Breast epithelium (tissue), 4 donors: ENCODE results near the gene RC3H1. TPM values are rescaled to one million over a fixed set of nuclear protein-coding genes. Genes with fewer than 3 reads are reported as not detected.

ENCODE experiments used
- DNase-seq, 2 donors: peaks; one replicate each; pipeline ENCODE4 v3.0.0-alpha.2; 2019; ENCODE audit warnings: low spot score in 2 of 2
- H3K27ac ChIP-seq, 2 donors: fragments of 200-600 bp; sonication (generic) in 1 of 2; one replicate each; pipeline ENCODE4 v1.5.1; 2016 to 2019; ENCODE audit warnings: mild to moderate bottlenecking in 1 of 2
- H3K27me3 ChIP-seq, 2 donors: fragments of 200-600 bp; sonication (generic) in 1 of 2; one replicate each; pipeline versions ENCODE4 v1.5.1 to v1.6.0; 2017 to 2019; ENCODE audit warnings: control low read depth in 1 of 2, mild to moderate bottlenecking in 1 of 2
- H3K36me3 ChIP-seq: fragments of 200-600 bp; one replicate; pipeline ENCODE4 v1.5.1; 2019
- H3K4me1 ChIP-seq, 2 donors: fragments of 200-600 bp; sonication (generic); one replicate each; pipeline ENCODE4 v1.5.1; 2016 to 2019; ENCODE audit warnings: control low read depth in 1 of 2
- H3K4me3 ChIP-seq, 3 donors: fragments of 200-600 bp; sonication (generic); 1 replicate in 2 of 3; 2 replicates in 1 of 3; pipeline ENCODE4 v1.5.1; 2016 to 2019; ENCODE audit warnings: mild to moderate bottlenecking in 3 of 3, moderate library complexity in 2 of 3
- H3K9me3 ChIP-seq, 2 donors: fragments of 200-600 bp; sonication (generic) in 1 of 2; one replicate each; pipeline ENCODE4 v1.5.1; 2016 to 2019; ENCODE audit warnings: control low read depth in 1 of 2
- POLR2A ChIP-seq: fragments of 450-650 bp; IDR thresholded peaks from one replicate; pipeline ENCODE4 v1.6.1; 2016; ENCODE audit warnings: antibody characterized with exemption, mild to moderate bottlenecking, moderate library complexity
- POLR2AphosphoS5 ChIP-seq, 3 donors: sonication (generic); formaldehyde crosslinking; IDR thresholded peaks; one replicate each; pipeline ENCODE4 v1.6.1; 2017; ENCODE audit warnings: antibody characterized with exemption in 3 of 3
- intact Hi-C: fragments of 100-400 bp; cut with DNase I; formaldehyde crosslinking; loops from one replicate; pipeline ENCODE4 v1.15.1; 2023; ENCODE audit warnings: low total_unique reads
- total RNA-seq, 3 donors: library from RNA; depleted of rRNA; stranded (reverse); fragments of >200 nt; gene quantifications; one replicate each; pipeline ENCODE4 v1.1.0, GENCODE V29; 2016
- TF ChIP-seq, protein P1 (sequence below), 3 donors: fragments of 450-650 bp; IDR thresholded peaks; one replicate each; pipeline ENCODE4 v1.5.1; 2016 to 2017; ENCODE audit warnings: antibody characterized with exemption in 3 of 3, mild to moderate bottlenecking in 3 of 3, moderate library complexity in 3 of 3

The RC3H1 gene
- total RNA-seq, 3 donors from 2014 or later: 30.2 to 40.8 (median 33.1) TPM

DNA sequence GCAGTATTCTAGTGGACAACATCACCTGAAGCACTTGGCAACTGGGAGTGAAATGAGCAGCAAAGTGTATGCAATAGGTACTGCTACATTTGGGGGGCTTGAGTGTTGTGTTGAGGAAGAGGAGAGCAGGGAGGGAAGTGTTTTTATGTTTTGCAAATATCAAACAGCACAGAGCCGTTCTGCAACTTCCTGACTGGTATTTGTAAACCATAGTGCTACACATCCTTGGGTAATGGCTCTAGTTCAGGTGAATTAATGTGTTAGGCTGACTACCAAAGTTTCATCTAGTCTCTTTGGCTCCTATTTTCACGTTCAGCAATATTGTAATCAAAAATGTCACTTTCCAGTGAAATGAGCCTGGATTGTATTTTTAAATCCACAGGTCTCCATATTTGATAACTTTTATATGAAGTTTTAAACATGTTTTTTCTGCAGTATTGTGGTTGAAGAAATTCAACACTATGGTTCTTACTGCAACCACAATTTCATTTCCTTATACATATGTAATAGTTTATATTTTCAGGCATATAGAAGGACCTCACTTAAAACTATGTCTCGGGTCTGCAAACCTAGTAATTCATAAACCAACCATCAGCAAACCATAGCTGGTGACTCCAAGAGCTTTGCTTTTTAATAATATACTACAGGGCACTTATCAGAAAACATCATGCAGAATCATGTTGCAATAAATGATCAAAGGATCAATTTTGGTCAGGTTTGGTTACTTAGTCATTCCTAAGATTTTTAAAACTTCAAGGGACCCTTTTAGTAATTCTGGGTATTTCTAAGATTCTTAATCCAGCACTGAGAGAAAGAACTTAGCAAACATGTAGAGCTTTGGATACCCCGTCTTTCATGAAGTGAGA lies 135.2 kb downstream of the RC3H1 start:
- no peaks in the 10 kb centered on the region for H3K4me1 ChIP-seq
- no peaks in the 10 kb centered on the region for H3K27me3 ChIP-seq
- DNase-seq: no peak
- TF ChIP-seq POLR2A: no peak
- TF ChIP-seq POLR2AphosphoS5 (IDR thresholded peaks at IDR 0.05): no peak
- TF ChIP-seq, protein P1, sequence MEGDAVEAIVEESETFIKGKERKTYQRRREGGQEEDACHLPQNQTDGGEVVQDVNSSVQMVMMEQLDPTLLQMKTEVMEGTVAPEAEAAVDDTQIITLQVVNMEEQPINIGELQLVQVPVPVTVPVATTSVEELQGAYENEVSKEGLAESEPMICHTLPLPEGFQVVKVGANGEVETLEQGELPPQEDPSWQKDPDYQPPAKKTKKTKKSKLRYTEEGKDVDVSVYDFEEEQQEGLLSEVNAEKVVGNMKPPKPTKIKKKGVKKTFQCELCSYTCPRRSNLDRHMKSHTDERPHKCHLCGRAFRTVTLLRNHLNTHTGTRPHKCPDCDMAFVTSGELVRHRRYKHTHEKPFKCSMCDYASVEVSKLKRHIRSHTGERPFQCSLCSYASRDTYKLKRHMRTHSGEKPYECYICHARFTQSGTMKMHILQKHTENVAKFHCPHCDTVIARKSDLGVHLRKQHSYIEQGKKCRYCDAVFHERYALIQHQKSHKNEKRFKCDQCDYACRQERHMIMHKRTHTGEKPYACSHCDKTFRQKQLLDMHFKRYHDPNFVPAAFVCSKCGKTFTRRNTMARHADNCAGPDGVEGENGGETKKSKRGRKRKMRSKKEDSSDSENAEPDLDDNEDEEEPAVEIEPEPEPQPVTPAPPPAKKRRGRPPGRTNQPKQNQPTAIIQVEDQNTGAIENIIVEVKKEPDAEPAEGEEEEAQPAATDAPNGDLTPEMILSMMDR (IDR thresholded peaks at IDR 0.05): no peak
- intact Hi-C loops: no loop called here
- H3K27ac ChIP-seq: no peak overlapping the region
- peaks cover 3% of the 10 kb centered on the region for H3K36me3 ChIP-seq
- H3K4me3 ChIP-seq: no peak overlapping the region
- no peaks in the 10 kb centered on the region for H3K9me3 ChIP-seq

DNA sequence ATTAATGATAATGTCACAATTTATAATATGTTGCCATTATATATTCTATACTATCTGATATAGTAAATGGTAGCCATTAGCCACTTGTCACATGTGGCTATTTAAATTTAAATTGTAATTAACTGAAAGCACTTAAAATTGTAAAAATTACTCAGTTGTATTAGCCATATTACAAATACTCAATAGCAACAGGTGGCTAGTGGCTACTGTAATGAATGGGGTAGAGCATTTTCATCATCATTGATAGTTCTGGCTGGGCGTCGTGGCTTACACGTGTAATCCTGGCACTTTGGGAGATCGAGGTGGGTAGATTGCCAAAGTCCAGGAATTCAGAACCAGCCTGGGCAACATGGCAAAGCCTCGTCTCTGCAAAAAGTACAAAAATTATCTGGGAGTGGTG lies 137.5 kb downstream of the RC3H1 start:
- intact Hi-C loops: no loop called here
- Histone ChIP-seq H3K4me3 (no peak overlapping the region), H3K27me3 (no peaks in the 10 kb centered on the region), H3K4me1 (no peaks in the 10 kb centered on the region), H3K36me3 (peaks cover 3% of the 10 kb centered on the region), H3K27ac (no peak overlapping the region), H3K9me3 (no peaks in the 10 kb centered on the region)
- no peak for DNase-seq
- TF ChIP-seq, protein P1 (IDR thresholded peaks at IDR 0.05): no peak
- TF ChIP-seq POLR2AphosphoS5 (IDR thresholded peaks at IDR 0.05): no peak
- no peak for TF ChIP-seq POLR2A

Other genes starting within 250 kb of the RC3H1 start
- 10 to 100 TPM in 2 of 3 donors, 1 to 10 TPM in 1; 9.4 to 15.8 (median 14.1) TPM for gene DARS2, start 197.7 kb downstream of the RC3H1 start, total RNA-seq
- gene CENPL, start 197.5 kb downstream of the RC3H1 start, total RNA-seq: 1 to 10 TPM; 4.5 to 6.0 (median 4.6) TPM
- 100 to 1,000 TPM; 320 to 763 (median 754) TPM for gene GAS5, start 154.4 kb downstream of the RC3H1 start, total RNA-seq
- 10 to 100 TPM; 10.2 to 15.7 (median 15.4) TPM for gene ZBTB37, start 154.0 kb downstream of the RC3H1 start, total RNA-seq
- under 1 TPM in 1 of 3 donors, not detected in 2; 0.32 TPM for gene SERPINC1, start 105.0 kb downstream of the RC3H1 start, total RNA-seq
- 10 to 100 TPM; 41.3 to 83.7 (median 49.5) TPM for gene RABGAP1L, start 137.2 kb upstream of the RC3H1 start, total RNA-seq